RWPE1 (cell line): ENCODE data around the gene PLEKHN1.
A peak's percentile ranks its signal among the peaks of the same experiment; 100 is the strongest.

Experiments used
- CTCF ChIA-PET: fragments of 350-600 bp; sonication (Branson Sonifier 250); formaldehyde crosslinking; extraction: SDS; loops from one replicate; lab custom pipeline; 2021; lab: Yijun Ruan, JAX
- POLR2A ChIA-PET: fragments of 400-600 bp; formaldehyde crosslinking; extraction: SDS; loops from one replicate; lab custom pipeline; 2020; ENCODE audit warnings: antibody characterized with exemption; ENCODE audit not compliant: low non-redundant PET; lab: Yijun Ruan, JAX
- DNase-seq: peaks from one replicate; pipeline ENCODE4 v3.0.0; 2012; ENCODE audit warnings: low spot score
- H3K27ac ChIP-seq: fragments of 450-650 bp; 2 replicates; pipeline ENCODE4 v1.5.1; 2017
- CTCF ChIP-seq: fragments of 450-650 bp; conservative IDR thresholded peaks from 2 replicates; pipeline ENCODE4 v1.5.1; 2017; ENCODE audit warnings: low read depth, mild to moderate bottlenecking

PLEKHN1 gene

DNA sequence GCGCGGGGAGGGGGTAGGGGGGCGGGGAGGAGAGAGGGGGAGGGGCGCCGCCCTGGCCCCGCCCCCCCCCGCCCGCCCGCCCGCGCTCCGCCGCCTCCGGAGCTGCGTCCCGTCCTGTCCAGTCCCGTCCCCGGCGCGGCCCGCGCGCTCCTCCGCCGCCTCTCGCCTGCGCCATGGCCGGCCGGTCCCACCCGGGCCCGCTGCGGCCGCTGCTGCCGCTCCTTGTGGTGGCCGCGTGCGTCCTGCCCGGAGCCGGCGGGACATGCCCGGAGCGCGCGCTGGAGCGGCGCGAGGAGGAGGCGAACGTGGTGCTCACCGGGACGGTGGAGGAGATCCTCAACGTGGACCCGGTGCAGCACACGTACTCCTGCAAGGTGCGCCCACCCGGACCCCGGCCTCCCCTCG is 53.7 kb downstream of the PLEKHN1 start, which contains the start of gene AGRN:
AGRN (plus strand) TSS at position 121 of the 405 bp plus-strand sequence; CDS start at position 174, 53 bp downstream.
- peak within 1 kb of the TSS; percentile 98 for H3K27ac ChIP-seq
- ChIA-PET POLR2A (interaction anchor here (0.6 kb wide), 1 partner anchor 98 kb away, joined by 4 read pairs; no protein-coding TSS in a partner anchor), CTCF (interaction anchor here (0.7 kb wide), 1 partner anchor 44 kb away, joined by 3 read pairs; no protein-coding TSS in a partner anchor)
- no peak for TF ChIP-seq CTCF
- DNase-seq, result no peak

- peak; percentile 42 for DNase-seq
- ChIA-PET POLR2A (interaction anchor here (0.6 to 1.4 kb wide), 2 partner anchors 12 to 97 kb away, joined by 4 read pairs; no protein-coding TSS in a partner anchor), CTCF (no interaction called here)
- H3K27ac ChIP-seq, result peak overlapping the region; percentile 98
- TF ChIP-seq CTCF, result no peak
These were observed 54.2 kb downstream of the PLEKHN1 start for GRCh38 chr1:1020415-1021009.

- H3K27ac ChIP-seq, result peak overlapping the region; percentile 98
- no peak for TF ChIP-seq CTCF
- peak; percentile 51 for DNase-seq
- ChIA-PET CTCF (interaction anchor here (0.6 kb wide), 1 partner anchor 15 kb away, joined by 4 read pairs; no protein-coding TSS in a partner anchor), POLR2A (interaction anchor here (0.6 to 1.4 kb wide), 2 partner anchors 11 to 31 kb away, joined by 3 to 4 read pairs; no protein-coding TSS in a partner anchor)
These were observed 55.0 kb downstream of the PLEKHN1 start for GRCh38 chr1:1021010-1021919.

DNA sequence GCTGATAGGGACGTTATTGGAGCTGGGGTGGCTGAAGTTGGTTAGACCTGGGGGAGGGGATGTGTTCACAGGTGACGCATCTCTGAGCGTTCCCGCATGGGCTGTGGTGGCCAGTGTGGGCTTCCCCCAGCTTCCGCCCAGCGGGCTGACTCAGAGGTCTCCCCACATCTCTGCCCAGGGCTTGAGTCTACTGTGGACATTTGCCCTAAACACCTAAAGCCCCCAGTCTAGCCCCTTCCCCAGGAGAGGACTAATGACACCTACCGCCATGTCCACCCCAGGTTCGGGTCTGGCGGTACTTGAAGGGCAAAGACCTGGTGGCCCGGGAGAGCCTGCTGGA is 55.6 kb downstream of the PLEKHN1 start:
- ChIA-PET CTCF (no interaction called here), POLR2A (interaction anchor here (1.4 kb wide), 1 partner anchor 10 kb away, joined by 4 read pairs; no protein-coding TSS in a partner anchor)
- DNase-seq, result peak; percentile 67
- H3K27ac ChIP-seq, result peak overlapping the region; percentile 98
- TF ChIP-seq CTCF, result no peak

DNA sequence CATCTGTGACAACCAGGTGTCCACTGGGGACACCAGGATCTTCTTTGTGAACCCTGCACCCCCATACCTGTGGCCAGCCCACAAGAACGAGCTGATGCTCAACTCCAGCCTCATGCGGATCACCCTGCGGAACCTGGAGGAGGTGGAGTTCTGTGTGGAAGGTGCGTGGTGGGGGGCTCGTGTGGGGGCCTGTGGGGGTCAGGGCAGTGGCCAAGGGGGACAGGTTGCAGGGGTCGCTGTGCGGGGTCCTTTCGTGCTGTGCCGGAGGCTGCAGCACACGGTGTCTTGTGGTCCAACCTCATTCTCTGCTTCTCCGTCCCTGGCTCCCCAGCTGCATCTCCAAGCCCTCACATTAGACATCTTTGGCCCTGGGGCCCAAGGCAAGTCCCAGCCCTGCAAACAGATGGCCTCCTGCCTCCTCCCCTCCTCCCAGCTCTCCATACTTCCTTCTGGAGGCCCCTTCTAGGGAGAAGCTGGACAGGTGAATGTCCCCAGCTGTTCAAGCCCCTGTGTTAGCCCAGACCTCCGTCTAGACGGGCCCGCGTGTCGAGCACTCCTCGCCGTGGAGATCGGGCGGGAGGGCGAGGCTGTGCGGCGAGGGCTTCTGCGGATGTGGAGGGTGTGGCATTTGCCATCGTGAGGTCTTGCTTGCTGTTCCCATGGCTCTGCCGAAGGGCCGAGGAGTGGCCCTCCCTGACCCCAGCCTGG is 56.2 kb downstream of the PLEKHN1 start:
- POLR2A ChIA-PET, result no interaction called here

More for the DNA sequence above, 56.2 kb downstream of the PLEKHN1 start:
- peak overlapping the region; percentile 98 for H3K27ac ChIP-seq
- CTCF ChIA-PET, result interaction anchor here (1.0 to 1.4 kb wide), 2 partner anchors 21 to 41 kb away, joined by 4 read pairs; no protein-coding TSS in a partner anchor
- no peak for TF ChIP-seq CTCF
- no peak for DNase-seq
